ENCODE results near the gene THBS2. TPM values are rescaled to one million over a fixed set of nuclear protein-coding genes. Genes with fewer than 3 reads are reported as not detected.

THBS2 gene
- total RNA-seq, 1 donor from 2014 or later: 135 TPM

DNA sequence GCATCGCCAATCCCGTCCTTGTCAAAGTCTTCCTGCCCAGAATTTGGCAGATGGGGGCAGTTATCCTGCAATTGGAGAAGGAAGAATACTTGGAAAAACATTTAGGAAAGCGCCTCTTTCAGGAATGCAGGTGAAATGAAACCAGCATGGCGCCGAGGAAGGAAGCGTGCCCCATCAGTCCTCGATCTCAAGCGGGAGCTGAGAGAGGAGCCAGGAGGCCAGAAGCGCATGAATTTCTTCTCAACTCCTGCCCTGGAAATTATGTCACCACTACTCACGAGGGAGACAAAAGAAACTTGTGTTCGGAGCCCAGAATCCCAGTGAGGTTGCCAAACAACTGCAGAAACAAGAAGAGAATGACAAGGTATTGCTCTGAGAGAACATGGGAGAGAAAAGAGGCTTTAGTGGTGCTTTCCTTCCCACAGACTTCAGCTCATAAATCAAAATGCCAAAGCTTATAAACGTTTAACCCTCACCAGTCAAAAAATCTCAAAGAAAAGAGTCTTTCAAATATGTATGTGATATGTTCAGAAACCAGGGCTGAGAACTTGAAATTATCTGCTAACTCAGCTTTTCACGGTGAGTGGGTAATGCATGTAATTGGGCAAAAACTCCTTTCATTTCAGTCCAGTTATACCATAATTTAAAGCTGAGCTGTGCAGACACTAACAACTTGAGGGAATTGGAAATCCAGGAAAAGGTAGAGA is 23.9 kb downstream of the THBS2 start:
- no peak overlapping the region for H3K27ac Mint-ChIP-seq (ENCODE audit: unreplicated experiment)
- no peak for FAIRE-seq

DNA sequence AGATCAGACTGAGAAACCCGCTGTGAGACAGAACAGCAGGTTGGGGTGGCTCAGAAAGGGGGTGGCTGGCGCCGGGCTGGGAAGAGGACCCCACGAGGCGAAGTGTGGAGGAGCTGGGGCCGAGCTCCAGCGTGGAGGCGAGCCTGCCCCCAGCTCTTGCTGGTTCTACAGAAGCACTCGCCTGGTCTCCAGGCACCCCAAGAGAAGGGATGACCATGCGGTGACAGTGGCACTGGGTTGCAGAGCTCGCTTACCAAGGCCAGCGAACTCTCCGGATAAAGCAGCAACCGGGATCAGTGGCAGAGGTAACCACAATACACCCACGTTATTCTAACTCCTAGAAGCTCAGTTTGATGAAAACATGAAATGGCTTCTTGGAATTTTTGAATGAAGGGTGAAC is 26.5 kb downstream of the THBS2 start:
- H3K4me1 Mint-ChIP-seq (ENCODE audit: low read depth, unreplicated experiment): no peaks in the 10 kb centered on the region
- no peak overlapping the region for H3K4me3 Mint-ChIP-seq (ENCODE audit: unreplicated experiment)
- Histone ChIP-seq H3K4me3 (ENCODE audit: insufficient read depth, low read depth, low read length) (no peak overlapping the region), H3K9me3 (ENCODE audit: insufficient read depth, low read depth, low read length) (peaks cover 3% of the 10 kb centered on the region), H3K27ac (ENCODE audit: low read depth, low read length) (no peak overlapping the region), H3K79me2 (ENCODE audit: insufficient read depth, low read length) (no peaks in the 10 kb centered on the region), H3K36me3 (ENCODE audit: insufficient read depth, low read length) (peaks cover 40% of the 10 kb centered on the region), H2AFZ (ENCODE audit: low read depth, low read length) (no peak overlapping the region), H3K27me3 (ENCODE audit: insufficient read depth, low read length) (no peaks in the 10 kb centered on the region), H3K4me2 (ENCODE audit: low read length) (no peak overlapping the region), H4K20me1 (ENCODE audit: insufficient read depth, low read length) (no peaks in the 10 kb centered on the region), H3K4me1 (ENCODE audit: insufficient read depth, low read length) (peaks cover 9% of the 10 kb centered on the region), H3K9ac (ENCODE audit: low read length) (no peak overlapping the region)
- no peak overlapping the region for H3K27ac Mint-ChIP-seq (ENCODE audit: unreplicated experiment)
- peaks cover 11% of the 10 kb centered on the region for H3K9me3 Mint-ChIP-seq (ENCODE audit: unreplicated experiment)
- FAIRE-seq: no peak
- no peak for DNase-seq (ENCODE audit: low read depth)
- peaks cover 65% of the 10 kb centered on the region for H3K36me3 Mint-ChIP-seq (ENCODE audit: low read depth, unreplicated experiment)
- no peak for TF ChIP-seq EZH2 (IDR thresholded peaks at IDR 0.05; ENCODE audit: insufficient read depth, low read length)
- TF ChIP-seq, protein P1, sequence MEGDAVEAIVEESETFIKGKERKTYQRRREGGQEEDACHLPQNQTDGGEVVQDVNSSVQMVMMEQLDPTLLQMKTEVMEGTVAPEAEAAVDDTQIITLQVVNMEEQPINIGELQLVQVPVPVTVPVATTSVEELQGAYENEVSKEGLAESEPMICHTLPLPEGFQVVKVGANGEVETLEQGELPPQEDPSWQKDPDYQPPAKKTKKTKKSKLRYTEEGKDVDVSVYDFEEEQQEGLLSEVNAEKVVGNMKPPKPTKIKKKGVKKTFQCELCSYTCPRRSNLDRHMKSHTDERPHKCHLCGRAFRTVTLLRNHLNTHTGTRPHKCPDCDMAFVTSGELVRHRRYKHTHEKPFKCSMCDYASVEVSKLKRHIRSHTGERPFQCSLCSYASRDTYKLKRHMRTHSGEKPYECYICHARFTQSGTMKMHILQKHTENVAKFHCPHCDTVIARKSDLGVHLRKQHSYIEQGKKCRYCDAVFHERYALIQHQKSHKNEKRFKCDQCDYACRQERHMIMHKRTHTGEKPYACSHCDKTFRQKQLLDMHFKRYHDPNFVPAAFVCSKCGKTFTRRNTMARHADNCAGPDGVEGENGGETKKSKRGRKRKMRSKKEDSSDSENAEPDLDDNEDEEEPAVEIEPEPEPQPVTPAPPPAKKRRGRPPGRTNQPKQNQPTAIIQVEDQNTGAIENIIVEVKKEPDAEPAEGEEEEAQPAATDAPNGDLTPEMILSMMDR (IDR thresholded peaks at IDR 0.05; ENCODE audit: insufficient read depth, low read depth, low read length): no peak
- no peaks in the 10 kb centered on the region for H3K27me3 Mint-ChIP-seq (ENCODE audit: low read depth, unreplicated experiment)

More for the DNA sequence above, 23.9 kb downstream of the THBS2 start:
- Mint-ChIP-seq H3K27me3 (ENCODE audit: low read depth, unreplicated experiment) (no peaks in the 10 kb centered on the region), H3K4me3 (ENCODE audit: unreplicated experiment) (no peak overlapping the region), H3K36me3 (ENCODE audit: low read depth, unreplicated experiment) (peaks cover 68% of the 10 kb centered on the region), H3K9me3 (ENCODE audit: unreplicated experiment) (peaks cover 10% of the 10 kb centered on the region), H3K4me1 (ENCODE audit: low read depth, unreplicated experiment) (no peaks in the 10 kb centered on the region)
- Histone ChIP-seq H3K9ac (ENCODE audit: low read length) (peak overlapping the region; percentile 20), H3K9me3 (ENCODE audit: insufficient read depth, low read depth, low read length) (peaks cover 10% of the 10 kb centered on the region), H3K4me2 (ENCODE audit: low read length) (peak overlapping the region; percentile 60), H3K79me2 (ENCODE audit: insufficient read depth, low read length) (no peaks in the 10 kb centered on the region), H4K20me1 (ENCODE audit: insufficient read depth, low read length) (peaks cover 11% of the 10 kb centered on the region), H3K27ac (ENCODE audit: low read depth, low read length) (no peak overlapping the region), H3K4me3 (ENCODE audit: insufficient read depth, low read depth, low read length) (no peak overlapping the region), H2AFZ (ENCODE audit: low read depth, low read length) (peak overlapping the region; percentile 24), H3K4me1 (ENCODE audit: insufficient read depth, low read length) (peaks cover under 1% of the 10 kb centered on the region), H3K27me3 (ENCODE audit: insufficient read depth, low read length) (no peaks in the 10 kb centered on the region), H3K36me3 (ENCODE audit: insufficient read depth, low read length) (peaks cover 37% of the 10 kb centered on the region)
- DNase-seq (ENCODE audit: low read depth): peak; percentile 72
- TF ChIP-seq EZH2 (IDR thresholded peaks at IDR 0.05; ENCODE audit: insufficient read depth, low read length): no peak
- TF ChIP-seq, protein P1 (IDR thresholded peaks at IDR 0.05; ENCODE audit: insufficient read depth, low read depth, low read length): no peak

DNA sequence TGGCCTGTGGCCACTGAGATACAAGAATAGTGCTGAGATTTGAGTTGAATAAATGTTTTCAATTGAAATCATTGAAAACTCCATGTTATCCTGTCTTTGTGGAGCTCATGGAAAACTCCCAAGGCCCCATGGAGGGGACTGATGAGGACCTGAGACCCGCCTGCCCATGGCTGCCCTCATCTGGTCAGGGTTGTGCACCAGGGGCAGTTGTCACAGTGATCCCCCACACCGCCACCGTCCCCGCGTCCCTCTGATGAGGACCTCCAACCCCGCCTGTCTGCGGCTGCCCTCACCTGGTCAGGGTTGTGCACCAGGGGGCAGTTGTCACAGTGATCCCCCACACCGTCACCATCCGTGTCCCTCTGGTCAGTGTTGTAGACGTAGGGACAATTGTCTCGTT is 27.8 kb downstream of the THBS2 start:
- no peak for TF ChIP-seq EZH2 (IDR thresholded peaks at IDR 0.05; ENCODE audit: insufficient read depth, low read length)
- TF ChIP-seq, protein P1 (IDR thresholded peaks at IDR 0.05; ENCODE audit: insufficient read depth, low read depth, low read length): no peak
- H3K27ac Mint-ChIP-seq (ENCODE audit: unreplicated experiment): no peak overlapping the region
- Histone ChIP-seq H3K9ac (ENCODE audit: low read length) (no peak overlapping the region), H3K9me3 (ENCODE audit: insufficient read depth, low read depth, low read length) (peaks cover 3% of the 10 kb centered on the region), H3K4me3 (ENCODE audit: insufficient read depth, low read depth, low read length) (no peak overlapping the region), H3K4me1 (ENCODE audit: insufficient read depth, low read length) (peaks cover 9% of the 10 kb centered on the region), H3K27ac (ENCODE audit: low read depth, low read length) (no peak overlapping the region), H2AFZ (ENCODE audit: low read depth, low read length) (no peak overlapping the region), H3K4me2 (ENCODE audit: low read length) (no peak overlapping the region), H4K20me1 (ENCODE audit: insufficient read depth, low read length) (no peaks in the 10 kb centered on the region), H3K27me3 (ENCODE audit: insufficient read depth, low read length) (no peaks in the 10 kb centered on the region), H3K79me2 (ENCODE audit: insufficient read depth, low read length) (no peaks in the 10 kb centered on the region), H3K36me3 (ENCODE audit: insufficient read depth, low read length) (peaks cover 43% of the 10 kb centered on the region)
- DNase-seq (ENCODE audit: low read depth) (no peak), FAIRE-seq (no peak)
- H3K27me3 Mint-ChIP-seq (ENCODE audit: low read depth, unreplicated experiment): no peaks in the 10 kb centered on the region
- no peak overlapping the region for H3K4me3 Mint-ChIP-seq (ENCODE audit: unreplicated experiment)
- peaks cover 11% of the 10 kb centered on the region for H3K9me3 Mint-ChIP-seq (ENCODE audit: unreplicated experiment)
- peaks cover 72% of the 10 kb centered on the region for H3K36me3 Mint-ChIP-seq (ENCODE audit: low read depth, unreplicated experiment)
- no peaks in the 10 kb centered on the region for H3K4me1 Mint-ChIP-seq (ENCODE audit: low read depth, unreplicated experiment)
